ENCODE data around the gene LRRC43. TPM values are rescaled to one million over a fixed set of nuclear protein-coding genes. Genes with fewer than 3 reads are reported as not detected.
"Not testable (repeated sequence)": the region's sequence is repeated elsewhere in the genome, so short reads cannot be mapped to it uniquely, and the experiment has no call there.

LRRC43 gene
- polyA plus RNA-seq, 3 donors, result 4.8 to 8.7 (median 8.0) TPM

DNA sequence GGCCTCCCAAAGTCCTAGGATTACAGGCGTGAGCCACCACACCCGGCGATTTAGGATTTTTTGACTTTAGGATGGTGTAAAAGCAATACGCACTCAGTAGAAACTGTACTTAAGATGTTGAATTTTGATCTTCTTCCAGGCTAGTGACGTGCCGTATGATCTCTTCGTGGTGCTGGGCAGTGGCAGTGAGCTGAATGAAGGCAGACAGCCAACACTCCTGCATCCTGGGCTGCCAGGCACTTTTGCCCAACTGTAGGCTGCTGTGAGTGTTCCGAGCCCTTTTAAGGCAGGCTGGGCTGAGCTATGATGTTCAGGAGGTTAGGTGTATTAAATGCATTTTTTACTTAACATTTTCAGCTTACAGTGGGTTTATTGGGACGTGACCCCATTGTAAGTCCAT lies 30.2 kb upstream of the LRRC43 start:
- DNase-seq, result no peak

DNA sequence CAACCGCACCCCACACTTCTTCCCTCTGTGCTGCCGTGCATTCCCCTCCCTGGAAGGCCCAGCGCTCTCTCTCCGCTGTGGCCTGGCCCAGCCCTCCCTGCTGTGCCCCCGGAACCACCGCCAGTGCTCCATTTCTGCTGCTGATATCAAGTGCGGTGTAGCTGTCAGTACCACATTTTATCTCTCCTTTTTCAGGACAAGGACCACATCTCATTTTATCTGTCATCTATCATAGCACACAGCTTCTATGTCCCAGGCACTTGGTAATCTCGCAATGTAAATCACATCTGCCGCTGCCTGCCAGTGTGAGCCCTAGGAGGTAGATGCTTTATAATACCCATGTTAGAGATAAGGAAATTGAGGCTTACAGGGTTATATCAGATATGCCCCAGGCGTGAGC lies 27.2 kb upstream of the LRRC43 start:
- no peak for DNase-seq

DNA sequence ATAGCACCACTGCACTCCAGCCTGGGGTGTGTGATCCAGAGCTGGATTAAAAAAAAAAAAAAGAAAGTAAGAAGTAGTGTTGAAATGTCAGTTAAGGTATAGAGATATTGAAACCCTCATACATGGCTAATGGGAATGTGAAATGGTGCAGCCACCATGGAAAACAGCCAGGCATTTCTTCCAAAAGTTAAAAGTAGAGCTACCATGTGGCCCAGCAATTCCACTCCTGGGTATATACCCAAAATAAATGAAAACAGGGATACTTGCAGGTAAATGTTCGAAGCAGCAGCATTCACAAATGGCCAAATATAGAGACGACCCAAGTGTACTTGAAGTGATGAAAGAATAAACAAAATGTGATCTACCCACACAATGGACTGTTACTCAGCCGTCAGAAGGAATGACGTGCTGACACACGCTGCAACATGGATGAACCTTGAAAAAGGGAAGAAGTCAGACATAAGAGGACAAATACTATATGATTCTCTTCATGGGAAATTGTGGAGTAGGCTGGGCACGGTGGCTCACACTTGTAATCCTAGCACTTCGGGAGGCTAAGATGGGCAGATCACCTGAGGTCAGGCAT lies 24.1 kb upstream of the LRRC43 start:
- DNase-seq, result no peak

DNA sequence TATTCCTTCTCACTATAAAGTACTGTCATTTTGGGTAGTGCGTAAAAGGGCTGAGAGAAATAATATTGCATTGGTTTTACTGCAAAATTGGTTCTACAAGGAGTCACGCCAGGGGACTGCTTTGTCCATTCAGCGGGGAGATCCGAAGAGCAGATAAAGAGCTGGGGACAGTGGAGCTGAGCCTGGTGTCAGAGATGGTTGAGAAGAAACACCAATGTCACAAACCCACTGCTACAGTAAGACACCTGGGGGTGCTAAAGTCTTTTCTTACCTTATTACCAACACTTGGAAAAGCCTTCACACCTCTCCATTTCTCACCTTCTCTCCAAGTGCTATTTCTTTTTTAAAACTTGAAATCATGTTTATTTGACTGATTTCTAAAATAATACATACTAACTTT lies 23.0 kb upstream of the LRRC43 start:
- no peak for DNase-seq

DNA sequence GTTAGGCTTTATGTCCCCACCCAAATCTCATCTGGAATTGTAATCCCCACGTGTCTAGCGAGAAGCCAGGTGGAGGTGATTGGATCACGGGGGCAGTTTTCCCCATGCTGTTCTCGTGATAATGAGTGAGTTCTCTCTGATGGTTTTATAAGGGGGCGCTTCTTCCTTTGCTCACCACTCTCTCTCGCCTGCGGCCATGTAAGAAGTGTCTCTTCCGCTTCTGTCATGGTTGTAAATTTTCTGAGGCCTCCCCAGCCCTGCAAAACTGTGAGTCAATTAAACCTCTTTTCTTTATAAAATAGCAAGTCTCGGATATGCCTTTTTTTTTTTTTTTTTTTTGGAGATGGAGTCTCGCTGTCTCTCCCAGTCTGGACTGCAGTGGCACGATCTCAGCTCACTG lies 22.2 kb upstream of the LRRC43 start:
- no peak for DNase-seq

DNA sequence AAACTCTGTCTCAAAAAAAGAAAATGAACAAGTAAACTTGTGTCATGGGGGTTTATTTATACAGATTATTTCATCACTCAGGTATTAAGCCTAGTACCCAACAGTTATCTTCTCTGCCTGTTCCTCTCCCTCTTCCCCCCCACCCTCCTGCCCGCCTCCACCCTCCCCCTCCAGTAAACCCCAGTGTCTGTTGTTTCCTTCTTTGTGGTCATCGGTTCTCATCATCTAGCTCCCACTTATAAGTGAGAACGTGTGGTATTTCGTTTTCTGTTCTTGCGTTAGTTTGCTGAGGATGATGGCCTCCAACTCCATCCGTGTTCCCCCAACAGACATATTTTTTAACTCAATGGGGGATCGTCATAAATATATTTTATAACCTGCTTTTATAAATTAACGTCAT lies 21.2 kb upstream of the LRRC43 start:
- DNase-seq, result no peak

DNA sequence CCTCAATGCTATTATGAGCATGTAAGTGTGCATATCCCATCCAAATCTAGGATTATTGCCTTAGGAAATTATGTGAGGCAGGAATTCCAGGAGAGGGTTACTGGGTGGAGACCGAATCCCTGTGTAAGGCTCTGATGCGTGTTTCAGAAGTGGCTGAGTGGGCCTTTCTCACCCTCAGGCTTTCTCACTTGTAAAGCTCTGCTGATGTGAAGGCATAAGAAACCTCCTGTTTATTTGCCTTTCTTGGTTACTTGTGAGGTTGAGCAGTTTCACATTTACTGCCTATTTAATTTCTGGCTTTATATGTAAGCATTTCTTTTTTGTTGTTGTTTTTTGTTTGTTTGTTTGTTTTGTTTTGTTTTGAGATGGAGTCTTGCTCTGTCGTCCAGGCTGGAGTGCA lies 19.9 kb upstream of the LRRC43 start:
- DNase-seq, result no peak

DNA sequence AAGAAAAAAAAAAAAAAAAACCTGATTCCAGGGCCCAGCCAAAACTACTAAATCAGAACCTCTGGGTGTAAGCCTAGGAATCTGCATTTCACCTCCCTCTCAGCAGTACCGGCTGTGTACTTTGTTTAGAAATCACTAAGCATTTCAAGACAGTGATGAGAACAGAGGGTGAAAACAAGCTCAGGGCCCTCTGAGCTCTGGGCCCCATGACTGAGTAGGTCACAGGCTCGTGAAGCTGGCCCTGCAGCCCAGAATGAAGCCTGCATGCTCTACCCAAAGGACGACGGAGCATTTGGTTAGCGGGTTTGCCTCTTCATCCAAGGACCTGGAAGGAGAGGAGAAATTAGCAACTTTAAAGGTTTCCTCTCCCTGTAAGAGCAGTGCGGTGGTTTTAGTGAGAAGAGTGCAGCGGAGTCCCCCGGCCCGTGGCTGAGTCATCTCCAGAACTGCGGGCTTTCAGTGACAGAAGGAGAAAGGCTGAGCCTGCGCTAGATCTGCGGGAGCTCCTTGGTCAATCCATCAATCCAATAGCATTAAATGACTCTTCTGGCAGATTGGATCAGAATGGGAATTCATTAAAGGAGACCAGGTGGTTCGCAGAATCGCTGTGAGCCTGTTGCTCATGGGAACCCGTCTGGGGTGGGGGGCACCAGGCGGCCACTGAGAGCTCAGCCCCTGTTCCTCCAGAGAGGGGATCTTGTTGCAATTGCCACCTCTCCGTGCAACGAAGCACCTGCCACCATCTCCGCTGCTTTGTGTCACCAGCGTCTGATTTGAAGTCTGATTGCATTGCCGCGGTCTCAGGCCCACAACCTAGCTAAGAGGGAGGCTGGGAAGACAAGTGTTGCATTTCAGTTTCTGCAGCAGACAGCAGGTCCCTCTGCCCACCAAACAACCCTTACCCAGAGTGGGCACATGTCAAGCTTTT lies 16.2 kb upstream of the LRRC43 start:
- no peak for DNase-seq

DNA sequence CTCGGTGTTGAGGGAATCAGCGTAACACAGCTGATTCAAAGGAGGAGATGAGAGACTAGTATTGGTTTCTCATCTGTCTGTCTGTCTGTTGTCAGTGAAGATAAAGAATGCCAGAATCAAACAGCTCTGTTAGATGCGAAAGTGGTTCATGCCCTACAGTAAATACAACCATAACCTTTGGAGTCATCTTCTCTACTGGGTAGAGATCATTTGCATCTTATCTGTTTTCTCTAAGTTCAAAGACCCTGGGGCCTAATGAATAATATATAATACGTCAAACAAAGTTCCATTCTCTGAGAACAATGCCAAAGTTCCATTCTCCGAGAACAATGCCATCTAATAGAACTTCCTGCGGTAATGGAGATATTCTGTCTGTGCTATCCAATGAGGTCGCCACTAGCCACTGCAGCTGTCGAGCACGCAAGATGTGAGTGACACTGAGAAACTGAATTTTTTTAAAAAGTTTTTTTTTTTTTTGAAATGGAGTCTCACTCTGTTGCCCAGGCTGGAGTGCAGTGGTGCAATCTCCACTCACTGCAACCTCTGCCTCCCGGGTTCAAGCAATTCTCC lies 15.5 kb upstream of the LRRC43 start:
- no peak for DNase-seq

DNA sequence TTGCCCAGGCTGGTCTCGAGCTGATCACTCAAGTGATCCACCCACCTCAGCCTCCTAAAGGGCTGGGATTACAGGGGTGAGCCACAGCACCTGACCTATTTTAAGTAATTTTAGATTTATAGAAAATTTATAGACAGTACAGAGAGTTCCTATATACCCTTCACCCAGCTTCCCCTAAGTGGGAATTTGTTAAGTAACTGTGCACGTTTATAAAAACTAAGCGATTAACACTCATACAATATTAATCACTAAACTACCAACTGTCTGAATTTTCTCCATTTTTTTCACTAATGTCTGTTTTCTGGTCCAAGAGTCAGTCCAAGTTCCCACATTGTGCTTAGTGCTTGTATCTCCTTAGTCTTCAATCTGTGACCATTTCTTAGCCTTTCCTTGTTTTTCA lies 14.4 kb upstream of the LRRC43 start:
- DNase-seq, result no peak

DNA sequence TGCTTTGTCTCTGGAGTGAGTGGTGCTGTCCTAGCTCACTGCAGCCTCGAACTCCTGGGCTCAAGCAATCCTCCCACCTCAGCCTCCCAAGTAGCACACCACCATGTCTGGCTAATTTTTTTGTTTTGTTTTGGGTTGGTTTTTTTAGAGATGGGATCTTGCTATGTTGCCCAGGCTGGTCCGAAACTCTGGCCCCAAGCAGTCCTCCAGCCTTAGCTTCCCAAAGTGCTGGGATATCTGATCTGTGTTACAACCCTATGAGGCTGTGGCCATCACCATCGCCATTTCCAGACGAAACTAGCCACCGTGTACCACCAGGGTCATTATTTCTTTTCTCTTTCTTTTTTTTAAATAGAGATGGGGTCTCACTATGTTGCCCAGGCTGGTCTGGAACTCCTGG lies 11.5 kb upstream of the LRRC43 start:
- DNase-seq, result no peak

DNA sequence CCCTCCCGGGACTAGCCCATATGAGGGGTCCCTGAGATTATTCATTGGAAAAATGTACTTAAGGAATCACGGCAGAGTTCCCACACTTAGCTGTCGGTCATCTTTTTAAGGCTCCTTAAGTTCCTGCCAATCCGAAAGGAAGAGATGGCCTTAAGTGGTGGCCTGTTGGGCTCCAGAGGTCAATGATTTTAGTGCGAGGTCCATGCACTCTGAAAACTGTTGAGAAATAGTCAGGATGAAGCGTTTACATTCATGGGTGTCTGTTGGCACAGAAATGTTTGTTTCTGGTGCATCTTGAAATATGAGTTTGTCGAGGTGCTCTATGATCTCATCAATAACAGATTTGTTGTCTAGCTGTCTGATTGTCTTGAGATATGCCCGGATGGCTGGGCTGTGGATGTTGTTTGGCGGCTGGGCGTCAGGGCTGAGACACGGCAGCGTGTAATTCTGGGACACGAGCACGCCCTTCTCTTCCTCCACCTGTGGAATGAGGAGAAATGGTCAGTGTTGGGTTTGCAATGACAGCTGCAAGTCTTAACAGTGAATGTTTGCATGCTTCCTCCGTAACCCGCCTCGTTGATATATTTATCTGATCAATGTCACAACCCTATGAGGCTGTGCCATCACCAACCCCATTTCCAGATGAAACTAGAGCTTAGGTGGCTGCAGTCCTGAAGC lies 10.5 kb upstream of the LRRC43 start:
- DNase-seq, result no peak

DNA sequence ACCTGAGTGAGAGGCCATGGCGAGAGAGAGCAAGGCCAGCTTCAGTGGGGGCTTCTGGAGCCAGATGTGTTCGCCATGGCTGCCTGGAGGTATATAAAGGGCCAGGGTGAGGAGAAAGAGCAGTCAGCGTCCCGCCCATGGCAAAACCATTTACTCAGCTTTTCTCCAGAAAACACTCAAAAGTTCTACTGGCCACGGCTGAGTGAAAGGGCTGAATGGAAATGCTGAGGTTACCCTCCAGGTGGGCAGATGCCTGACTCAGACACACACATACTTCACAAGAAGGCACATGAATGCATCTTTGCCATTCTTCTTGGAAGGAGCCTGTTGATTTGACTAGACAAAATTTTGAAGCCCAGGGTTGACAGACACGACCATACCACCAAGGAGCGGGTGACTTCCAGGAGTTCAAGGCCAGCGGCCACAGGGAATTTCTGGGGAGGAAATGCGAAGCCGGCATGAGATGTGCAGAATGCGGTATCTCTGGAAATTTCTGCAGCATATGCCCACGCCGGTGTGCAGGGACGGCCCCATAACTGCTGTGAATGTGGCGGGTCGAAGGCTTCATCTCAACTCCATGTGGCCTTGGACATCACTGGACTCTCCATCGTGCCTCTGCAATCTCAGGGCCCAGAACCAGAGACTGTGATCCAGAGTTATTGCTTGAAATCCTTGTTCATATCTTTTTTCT lies 8.6 kb upstream of the LRRC43 start, which contains the start of gene IL31:
Gene IL31, minus strand, starts transcription at position 67 of the 691 bp plus-strand sequence. Its CDS starts 49 bp downstream, at position 18.
- DNase-seq, result no peak

DNA sequence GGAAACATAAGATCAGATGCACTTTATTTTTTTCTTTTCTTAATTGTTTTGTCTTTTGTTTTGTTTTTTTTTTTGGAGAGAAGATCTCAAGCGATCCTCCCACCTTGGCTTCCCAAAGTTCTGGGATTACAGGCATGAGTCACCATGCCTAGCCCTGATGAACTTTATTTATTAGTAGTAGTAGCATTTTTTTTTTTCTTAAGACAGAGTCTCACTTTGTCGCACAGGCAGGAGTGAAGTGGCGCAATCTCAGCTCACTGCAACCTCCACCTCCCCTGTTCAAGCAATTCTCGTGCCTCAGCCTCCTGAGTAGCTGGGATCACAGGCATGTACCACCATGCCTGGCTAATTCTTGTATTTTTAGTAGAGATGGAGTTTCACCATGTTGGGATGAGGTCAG lies 6.5 kb upstream of the LRRC43 start:
- not testable (repeated sequence) for DNase-seq

DNA sequence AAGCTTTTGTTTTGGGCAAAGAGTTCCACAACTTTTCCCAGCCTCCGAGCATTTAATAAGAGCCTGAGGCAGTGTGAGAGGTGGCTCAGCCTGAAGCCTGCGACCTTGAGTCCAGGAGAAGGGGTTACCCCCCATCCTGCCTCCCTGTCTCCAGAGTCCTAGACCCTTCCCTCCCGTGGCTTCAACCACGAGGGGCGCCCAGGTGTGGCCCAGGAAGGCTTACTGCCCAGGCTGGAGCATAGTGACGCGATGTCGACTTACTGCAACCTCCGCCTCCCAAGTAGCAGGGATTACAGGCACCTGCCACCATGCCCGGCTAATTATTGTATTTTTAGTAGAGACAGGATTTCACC lies 641 bp downstream of the LRRC43 start:
- DNase-seq, result no peak

DNA sequence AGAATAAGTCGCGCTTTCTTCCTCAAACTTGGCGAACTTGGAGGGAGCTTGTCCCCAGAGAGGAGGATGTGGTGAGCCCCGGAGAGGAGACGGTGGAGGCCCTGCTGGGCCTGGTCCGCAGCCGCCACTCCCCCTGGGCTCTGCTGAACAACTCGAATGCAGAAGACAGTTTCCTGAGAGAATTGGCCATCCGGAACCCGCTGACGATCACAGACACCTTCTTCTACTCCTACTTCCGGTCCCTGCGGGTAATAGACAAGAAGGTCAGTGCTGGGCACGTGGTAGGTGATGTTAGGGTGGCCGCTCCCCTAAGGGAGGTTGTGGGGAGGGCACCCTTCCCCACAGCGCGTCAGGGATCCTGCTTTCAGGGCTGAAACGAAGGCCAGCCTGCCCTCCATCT lies 1.6 kb downstream of the LRRC43 start:
- DNase-seq, result no peak

DNA sequence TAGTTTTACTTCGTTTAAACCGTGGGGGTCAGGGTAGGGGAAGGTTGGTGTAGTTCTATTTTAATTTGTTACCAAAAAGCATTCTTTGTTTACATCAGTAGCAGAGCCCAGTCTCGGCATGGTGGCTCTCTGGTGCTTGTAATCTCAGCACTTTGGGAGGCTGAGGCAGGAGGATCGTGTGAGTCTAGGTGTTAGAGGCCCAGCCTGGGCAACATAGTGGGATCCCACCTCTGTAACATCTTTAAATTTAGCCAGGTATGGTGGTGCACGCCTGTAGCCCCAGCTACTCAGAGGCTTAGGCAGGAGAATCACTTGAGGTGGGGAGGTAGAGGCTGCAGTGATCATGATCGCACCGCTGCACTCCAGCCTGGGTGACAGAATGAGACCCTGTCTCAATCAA lies 2.2 kb downstream of the LRRC43 start:
- no peak for DNase-seq

DNA sequence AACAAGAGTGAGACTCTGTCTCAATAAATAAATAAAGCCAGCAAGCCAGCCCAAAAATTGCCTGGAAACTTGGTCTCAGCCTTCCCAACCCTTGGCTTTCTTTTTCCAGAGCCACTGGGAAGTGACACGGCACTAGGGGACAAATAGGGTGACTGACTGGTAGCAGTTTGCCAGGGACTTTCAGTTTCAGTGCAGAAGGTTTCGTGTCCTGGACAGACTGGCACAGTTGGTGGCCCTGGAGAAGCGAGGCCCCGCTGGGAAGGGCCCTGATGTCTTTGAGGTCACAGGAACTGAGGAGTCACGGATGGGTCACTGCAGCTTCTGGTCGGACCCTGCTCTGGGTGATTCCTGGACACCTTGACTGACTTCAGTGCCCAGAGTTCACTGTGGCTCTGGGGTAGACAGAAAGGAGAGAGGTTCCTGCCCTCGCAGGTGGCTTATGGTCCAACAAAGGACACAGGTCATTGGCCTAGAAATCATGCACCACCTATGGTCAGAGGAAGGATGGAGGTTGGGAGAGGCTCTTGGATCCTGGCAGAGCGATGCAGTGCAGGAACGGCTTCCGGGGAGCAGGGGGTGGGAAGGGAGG lies 2.7 kb downstream of the LRRC43 start:
- DNase-seq, result no peak

DNA sequence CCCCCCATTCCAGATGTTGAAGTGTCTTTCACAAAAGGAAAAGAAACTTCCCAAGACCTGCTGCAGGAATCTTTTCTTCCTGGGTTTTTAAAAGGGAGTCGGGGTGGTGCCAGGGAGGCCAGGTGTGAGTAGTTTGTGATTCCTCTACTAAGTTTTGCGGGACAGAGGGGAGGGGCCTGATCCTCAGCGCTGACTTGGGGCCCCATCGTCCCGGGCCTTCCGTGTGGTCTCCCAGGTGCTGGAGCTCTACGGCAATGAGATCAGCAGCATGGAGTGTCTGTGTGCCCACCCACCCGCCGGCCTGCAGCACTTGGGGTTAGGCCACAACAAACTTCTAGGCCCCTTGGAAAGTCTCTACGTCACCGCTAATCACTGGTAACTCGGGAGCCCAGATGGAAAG lies 4.5 kb downstream of the LRRC43 start:
- DNase-seq, result no peak

DNA sequence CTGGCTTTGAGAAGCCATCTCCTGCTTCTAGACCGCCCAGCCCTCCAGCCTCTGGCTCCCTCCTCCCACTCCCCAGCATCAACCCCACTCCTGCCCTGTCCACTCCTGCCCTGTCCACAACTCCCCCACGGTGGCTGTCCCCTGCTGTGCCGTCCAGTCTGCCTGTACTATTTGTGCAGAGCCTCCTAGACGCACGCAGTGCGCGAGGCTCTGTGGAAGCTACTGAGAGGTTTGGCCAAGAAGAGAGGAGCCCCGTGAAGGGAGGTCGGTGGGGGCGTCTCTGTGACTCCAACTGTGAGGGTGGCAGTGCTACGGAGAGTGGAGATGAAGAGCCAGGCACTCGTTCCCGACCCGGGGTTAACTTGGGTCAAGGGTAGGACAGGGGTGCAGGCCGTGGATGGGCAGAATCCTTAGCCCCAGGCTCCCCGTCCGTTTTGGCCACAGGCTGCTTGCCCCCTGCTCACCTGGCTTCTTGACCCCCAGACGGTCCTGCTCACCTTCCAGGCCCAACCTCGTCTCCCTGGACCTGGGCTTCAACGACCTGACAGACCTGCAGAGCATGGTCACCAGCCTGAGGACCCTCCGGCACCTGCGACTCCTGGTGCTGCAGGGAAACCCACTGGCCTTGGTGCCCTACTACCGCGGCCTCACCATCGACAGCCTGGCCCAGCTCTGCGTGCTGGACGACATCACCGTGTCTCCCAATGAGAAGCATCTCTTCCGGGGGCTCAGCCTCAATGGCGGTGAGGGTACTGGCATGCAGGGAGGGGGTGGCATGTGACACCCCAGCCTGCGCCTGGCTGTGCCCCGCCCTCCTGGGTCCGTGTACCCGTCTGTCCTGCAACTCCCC lies 6.9 kb downstream of the LRRC43 start:
- DNase-seq, result no peak
